Suprapubic skin (tissue), 4 donors: ENCODE data around the gene PRSS21. TPM values are rescaled to one million over a fixed set of nuclear protein-coding genes. Genes with fewer than 3 reads are reported as not detected.

Experiments used
- DNase-seq, 2 donors: peaks; one replicate each; pipeline ENCODE4 v3.0.0-alpha.2; 2019; ENCODE audit warnings: low spot score in 2 of 2
- H3K27ac ChIP-seq: fragments of 200-600 bp; sonication (generic); one replicate; pipeline ENCODE4 v1.5.1; 2019
- H3K27me3 ChIP-seq: fragments of 200-600 bp; sonication (generic); one replicate; pipeline ENCODE4 v1.5.1; 2019
- H3K36me3 ChIP-seq: fragments of 200-600 bp; sonication (generic); one replicate; pipeline ENCODE4 v1.5.1; 2019
- H3K4me1 ChIP-seq: fragments of 200-600 bp; sonication (generic); one replicate; pipeline ENCODE4 v1.5.1; 2019
- H3K4me3 ChIP-seq: fragments of 200-600 bp; sonication (generic); one replicate; pipeline ENCODE4 v1.5.1; 2019; ENCODE audit warnings: mild to moderate bottlenecking
- H3K9me3 ChIP-seq: fragments of 200-600 bp; sonication (generic); one replicate; pipeline ENCODE4 v1.5.1; 2019
- CTCF ChIP-seq, 2 donors: fragments of 200-600 bp in 1 of 2; fragments of 450-650 bp in 1 of 2; sonication (generic) in 1 of 2; IDR thresholded peaks; one replicate each; pipeline ENCODE4 v1.5.1; 2016 to 2019; ENCODE audit warnings: antibody characterized with exemption in 2 of 2, mild to moderate bottlenecking in 1 of 2, moderate library complexity in 1 of 2
- EP300 ChIP-seq: sonication (generic); formaldehyde crosslinking; IDR thresholded peaks from one replicate; pipeline ENCODE4 v1.6.1; 2017; ENCODE audit warnings: antibody characterized with exemption
- POLR2A ChIP-seq, 2 donors: fragments of 450-650 bp; IDR thresholded peaks; one replicate each; pipeline ENCODE4 v1.6.1; 2017; ENCODE audit warnings: antibody characterized with exemption in 2 of 2, mild to moderate bottlenecking in 2 of 2, moderate library complexity in 2 of 2
- POLR2AphosphoS5 ChIP-seq, 3 donors: sonication (generic); formaldehyde crosslinking; IDR thresholded peaks; one replicate each; pipeline ENCODE4 v1.6.1; 2017; ENCODE audit warnings: antibody characterized with exemption in 3 of 3
- WGBS: methylation state at CpG from one replicate; pipeline ENCODE4 v1.1.5; 2018; 5-methylcytosine and 5-hydroxymethylcytosine counted together
- total RNA-seq, 4 donors: library from RNA; depleted of rRNA; stranded (reverse); fragments of >200 nt; gene quantifications; one replicate each; pipeline ENCODE4 v1.1.0, GENCODE V29; 2016

The PRSS21 gene
- total RNA-seq, 4 donors from 2014 or later, result 0.87 to 7.6 (median 1.3) TPM; not detected in 1

GRCh38 chr16:2817340-2818271 lies 569 bp downstream of the PRSS21 start:
- Histone ChIP-seq H3K27me3 (peaks cover 51% of the 10 kb centered on the region), H3K4me1 (no peaks in the 10 kb centered on the region), H3K4me3 (no peak overlapping the region), H3K9me3 (no peaks in the 10 kb centered on the region), H3K36me3 (no peaks in the 10 kb centered on the region), H3K27ac (no peak overlapping the region)
- 52% methylated on average over 34 of the region's 68 CpGs for WGBS
- DNase-seq, result peak; percentile 57 to 74
- TF ChIP-seq EP300, result no peak
- TF ChIP-seq POLR2AphosphoS5 (IDR thresholded peaks at IDR 0.05), result no peak
- TF ChIP-seq CTCF (IDR thresholded peaks at IDR 0.05), result no peak
- TF ChIP-seq POLR2A (IDR thresholded peaks at IDR 0.05), result no peak

GRCh38 chr16:2818272-2818876 lies 1.3 kb downstream of the PRSS21 start:
- Histone ChIP-seq H3K36me3 (no peaks in the 10 kb centered on the region), H3K4me1 (no peaks in the 10 kb centered on the region), H3K9me3 (no peaks in the 10 kb centered on the region), H3K27me3 (peaks cover 51% of the 10 kb centered on the region), H3K27ac (no peak overlapping the region), H3K4me3 (no peak overlapping the region)
- DNase-seq, result peak; percentile 39 to 43
- TF ChIP-seq POLR2A (IDR thresholded peaks at IDR 0.05), result no peak
- TF ChIP-seq EP300, result no peak
- no peak for TF ChIP-seq CTCF (IDR thresholded peaks at IDR 0.05)
- no peak for TF ChIP-seq POLR2AphosphoS5 (IDR thresholded peaks at IDR 0.05)
- 74% methylated on average over 10 of the region's 10 CpGs for WGBS

- Histone ChIP-seq H3K9me3 (no peaks in the 10 kb centered on the region), H3K4me1 (no peaks in the 10 kb centered on the region), H3K27me3 (peaks cover 51% of the 10 kb centered on the region), H3K4me3 (no peak overlapping the region), H3K36me3 (no peaks in the 10 kb centered on the region), H3K27ac (no peak overlapping the region)
- no peak for TF ChIP-seq POLR2A (IDR thresholded peaks at IDR 0.05)
- no peak for TF ChIP-seq CTCF (IDR thresholded peaks at IDR 0.05)
- no peak for TF ChIP-seq POLR2AphosphoS5 (IDR thresholded peaks at IDR 0.05)
- no peak for TF ChIP-seq EP300
- peak; percentile 46 to 67 for DNase-seq
- WGBS, result 85% methylated on average over 13 of the region's 18 CpGs
Observed at GRCh38 chr16:2819179-2819938, 2.3 kb downstream of the PRSS21 start.

GRCh38 chr16:2819939-2820835 lies 3.1 kb downstream of the PRSS21 start:
- H3K27me3 ChIP-seq, result peaks cover 49% of the 10 kb centered on the region
- 63% methylated on average over 7 of the region's 17 CpGs for WGBS
- no peaks in the 10 kb centered on the region for H3K4me1 ChIP-seq
- no peak overlapping the region for H3K4me3 ChIP-seq
- no peak overlapping the region for H3K27ac ChIP-seq
- H3K36me3 ChIP-seq, result no peaks in the 10 kb centered on the region
- DNase-seq, result peak; percentile 49 to 75
- TF ChIP-seq EP300, result no peak
- TF ChIP-seq POLR2A (IDR thresholded peaks at IDR 0.05), result no peak
- TF ChIP-seq CTCF (IDR thresholded peaks at IDR 0.05), result no peak
- TF ChIP-seq POLR2AphosphoS5 (IDR thresholded peaks at IDR 0.05), result no peak
- H3K9me3 ChIP-seq, result no peaks in the 10 kb centered on the region
